ENCODE data around the gene ZMYND10. TPM values are rescaled to one million over a fixed set of nuclear protein-coding genes. Genes with fewer than 3 reads are reported as not detected.

Gene ZMYND10
- polyA plus RNA-seq, 1 donor (not counting 4 experiments of a cell fraction or from before 2014, with no cell fraction given): 0.21 TPM

- dilution Hi-C loops (cut with MboI; ENCODE audit: extremely low pct_ligation_motif_present, low sequenced_read_pairs): no loop called here
- TF ChIP-seq EZH2 (IDR thresholded peaks at IDR 0.05; ENCODE audit: low read length) (no peak), CTCF (optimal IDR thresholded peaks at IDR 0.05 in 1 of 3, IDR thresholded peaks at IDR 0.05 in 1 of 3, conservative IDR thresholded peaks at IDR 0.05 in 1 of 3; ENCODE audit: extremely low read depth in 1 of 3, insufficient read depth in 2 of 3, low read length in 3 of 3) (no peak)
- Histone ChIP-seq H3K4me2 (ENCODE audit: control insufficient read depth, extremely low read depth, insufficient read depth, low read depth, low read length) (no peak overlapping the region), H2AFZ (ENCODE audit: control insufficient read depth, low read length) (no peak overlapping the region), H4K20me1 (ENCODE audit: control insufficient read depth, extremely low read depth, insufficient read depth, low read length) (no peaks in the 10 kb centered on the region), H3K4me1 (ENCODE audit: control insufficient read depth, extremely low read depth, insufficient read depth, low read length) (peaks cover 22% of the 10 kb centered on the region), H3K27me3 (ENCODE audit: control insufficient read depth, extremely low read depth, insufficient read depth, low read length) (no peaks in the 10 kb centered on the region), H3K9me3 (ENCODE audit: control insufficient read depth, low read depth, low read length) (no peaks in the 10 kb centered on the region), H3K27ac (ENCODE audit: control insufficient read depth, insufficient read depth, low read length) (no peak overlapping the region), H3K79me2 (ENCODE audit: control insufficient read depth, insufficient read depth, low read length) (peaks cover 29% of the 10 kb centered on the region), H3K36me3 (ENCODE audit: control insufficient read depth in 2 of 2, extremely low read depth in 1 of 2, insufficient read depth in 2 of 2, low read length in 2 of 2) (peaks cover 8 to 15% of the 10 kb centered on the region in 2 experiments), H3K9me1 (ENCODE audit: control insufficient read depth, extremely low read depth, insufficient read depth, low read length) (peaks cover 3% of the 10 kb centered on the region), H3K9ac (ENCODE audit: control insufficient read depth, extremely low read depth, insufficient read depth, low read length) (no peak overlapping the region), H3K4me3 (ENCODE audit: control insufficient read depth in 2 of 3, extremely low read depth in 1 of 3, insufficient read depth in 2 of 3, low read depth in 1 of 3, low read length in 3 of 3) (no peak overlapping the region)
- DNase-seq (ENCODE audit: low read depth, low spot score) (no peak), FAIRE-seq (no peak)
These were observed 50.8 kb downstream of the ZMYND10 start for GRCh38 chr3:50294492-50295403.

GRCh38 chr3:50294089-50294488 lies 51.4 kb downstream of the ZMYND10 start:
- Histone ChIP-seq H3K9me3 (ENCODE audit: control insufficient read depth, low read depth, low read length) (no peaks in the 10 kb centered on the region), H3K79me2 (ENCODE audit: control insufficient read depth, insufficient read depth, low read length) (peaks cover 34% of the 10 kb centered on the region)
- dilution Hi-C loops (cut with MboI; ENCODE audit: extremely low pct_ligation_motif_present, low sequenced_read_pairs): no loop called here

More at GRCh38 chr3:50294089-50294488, 51.4 kb downstream of the ZMYND10 start:
- Histone ChIP-seq H3K27ac (ENCODE audit: control insufficient read depth, insufficient read depth, low read length) (no peak overlapping the region), H3K9ac (ENCODE audit: control insufficient read depth, extremely low read depth, insufficient read depth, low read length) (no peak overlapping the region), H3K4me2 (ENCODE audit: control insufficient read depth, extremely low read depth, insufficient read depth, low read depth, low read length) (no peak overlapping the region), H3K4me1 (ENCODE audit: control insufficient read depth, extremely low read depth, insufficient read depth, low read length) (peaks cover 20% of the 10 kb centered on the region), H4K20me1 (ENCODE audit: control insufficient read depth, extremely low read depth, insufficient read depth, low read length) (no peaks in the 10 kb centered on the region), H3K27me3 (ENCODE audit: control insufficient read depth, extremely low read depth, insufficient read depth, low read length) (no peaks in the 10 kb centered on the region), H3K4me3 (ENCODE audit: control insufficient read depth in 2 of 3, extremely low read depth in 1 of 3, insufficient read depth in 2 of 3, low read depth in 1 of 3, low read length in 3 of 3) (no peak overlapping the region), H2AFZ (ENCODE audit: control insufficient read depth, low read length) (no peak overlapping the region), H3K9me1 (ENCODE audit: control insufficient read depth, extremely low read depth, insufficient read depth, low read length) (peaks cover 3% of the 10 kb centered on the region), H3K36me3 (ENCODE audit: control insufficient read depth in 2 of 2, extremely low read depth in 1 of 2, insufficient read depth in 2 of 2, low read length in 2 of 2) (peaks cover 14 to 20% of the 10 kb centered on the region in 2 experiments)
- DNase-seq (ENCODE audit: low read depth, low spot score) (no peak), FAIRE-seq (no peak)
- TF ChIP-seq CTCF (optimal IDR thresholded peaks at IDR 0.05 in 1 of 3, IDR thresholded peaks at IDR 0.05 in 1 of 3, conservative IDR thresholded peaks at IDR 0.05 in 1 of 3; ENCODE audit: extremely low read depth in 1 of 3, insufficient read depth in 2 of 3, low read length in 3 of 3) (no peak), EZH2 (IDR thresholded peaks at IDR 0.05; ENCODE audit: low read length) (no peak)
